GM18517 (cell line): ENCODE data around the gene MPZL1.

Experiments
- ATAC-seq: cut with Tn5 transposase; IDR thresholded peaks from one replicate; pipeline ENCODE4 v1.9.1; 2021; ENCODE audit warnings: mild to moderate bottlenecking, moderate library complexity; ENCODE audit not compliant: unreplicated experiment

The MPZL1 gene

DNA sequence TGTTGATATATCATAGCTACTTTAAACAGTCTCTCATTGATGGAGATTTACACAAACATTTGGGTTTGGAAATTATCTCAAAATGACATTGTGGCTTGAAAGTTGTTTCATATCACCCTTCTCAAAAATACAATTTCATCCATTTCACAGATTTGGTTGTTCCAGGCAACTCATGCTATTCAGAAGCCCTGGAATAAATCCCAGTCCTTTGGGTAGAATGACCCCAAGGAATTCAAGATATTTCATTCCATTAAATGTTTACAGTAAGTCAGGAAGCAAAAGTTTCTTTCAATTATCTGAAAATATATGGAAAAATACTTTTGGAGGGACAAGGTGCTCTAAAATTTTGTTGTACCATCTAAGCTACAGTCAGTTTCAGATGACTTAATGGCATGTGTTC is 27.1 kb downstream of the MPZL1 start:
- ATAC-seq: no peak

DNA sequence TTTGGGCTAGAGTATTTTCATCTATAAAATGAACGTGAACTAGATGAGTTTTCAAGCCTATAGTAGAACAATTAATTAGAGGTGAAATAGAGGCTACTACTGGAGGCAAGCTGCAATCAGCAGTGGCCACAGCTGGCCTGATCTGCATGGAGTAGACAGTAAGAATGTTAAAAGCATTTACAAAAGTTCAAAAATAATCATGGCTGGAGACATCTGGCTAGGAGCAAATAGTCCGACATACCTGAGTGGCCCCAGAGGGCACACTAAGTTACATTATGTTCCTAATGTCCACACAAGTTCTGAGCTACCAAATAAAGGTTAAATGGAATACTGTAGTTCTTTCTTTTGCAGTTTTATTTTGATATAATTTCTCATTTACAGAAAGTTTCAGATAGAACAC is 28.0 kb downstream of the MPZL1 start:
- ATAC-seq: no peak

DNA sequence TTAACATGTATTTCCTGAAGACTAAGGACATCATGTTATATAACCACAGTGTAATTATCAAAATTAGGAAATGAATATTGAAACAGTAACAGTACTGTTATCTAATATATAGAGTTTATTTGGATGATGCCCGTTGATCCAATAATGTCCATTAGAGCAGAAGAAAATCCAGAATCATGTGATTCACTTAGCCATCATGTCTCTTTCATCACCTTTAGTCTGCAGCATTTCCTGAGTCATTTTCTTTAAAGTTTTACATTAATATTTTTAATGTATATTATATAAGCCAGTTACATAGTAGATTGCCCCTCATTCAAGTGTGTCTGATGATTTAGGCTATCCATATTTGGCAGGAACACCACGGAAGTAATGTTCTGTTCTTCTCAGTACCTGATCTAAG is 28.9 kb downstream of the MPZL1 start:
- no peak for ATAC-seq

DNA sequence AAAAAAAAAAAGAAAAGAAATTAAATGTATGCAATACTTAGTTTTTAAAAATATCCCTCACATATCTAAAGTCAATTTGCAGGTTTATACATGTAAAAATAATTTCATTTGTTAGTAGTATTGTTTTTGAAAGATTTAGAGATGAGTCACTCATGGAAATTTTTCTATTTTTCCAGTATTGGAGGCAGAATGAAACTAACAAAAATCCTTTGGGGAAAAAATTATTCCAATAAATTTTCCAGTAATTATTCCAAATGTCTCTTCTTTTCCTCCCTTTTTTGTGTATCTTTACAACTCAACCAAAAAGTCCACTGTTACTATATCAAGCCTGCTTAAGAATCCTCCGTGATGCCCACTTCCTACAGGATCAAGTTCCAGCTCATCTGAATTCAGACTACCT is 29.9 kb downstream of the MPZL1 start:
- ATAC-seq: no peak

DNA sequence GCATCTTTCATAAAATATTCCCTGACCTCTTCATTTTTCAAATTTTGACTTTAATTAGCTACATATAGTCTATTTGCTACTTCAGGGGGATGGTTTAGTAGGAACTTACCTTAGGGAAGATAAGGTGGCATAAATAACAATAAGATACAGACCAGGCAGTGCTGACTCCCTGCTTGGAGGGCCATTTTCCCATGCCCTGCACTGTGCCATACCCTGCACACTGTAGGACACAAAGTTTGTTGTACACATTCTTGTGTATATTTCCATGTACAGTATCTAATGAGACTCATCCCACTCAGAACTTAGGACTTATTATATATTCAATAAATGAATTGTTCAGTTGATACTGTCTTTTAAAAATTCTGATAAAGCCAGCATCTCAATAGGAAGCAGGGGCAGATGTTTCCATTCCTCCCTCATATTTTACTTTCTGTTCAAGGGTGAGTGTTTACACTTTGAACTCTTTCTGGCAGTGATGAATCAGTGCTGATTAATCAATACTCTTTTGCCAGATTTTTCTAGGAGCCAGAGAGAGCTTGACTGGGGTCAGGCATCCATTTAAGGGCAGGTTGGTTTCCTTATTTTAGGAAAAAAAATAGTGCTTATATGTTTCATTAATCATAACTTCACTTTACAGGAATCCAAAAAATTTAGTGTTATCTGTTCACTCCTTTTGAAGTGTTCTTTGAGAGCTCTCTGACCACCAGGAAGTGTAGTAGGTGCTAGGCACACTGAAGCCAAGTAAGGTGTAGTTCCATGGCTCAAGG is 30.6 kb downstream of the MPZL1 start:
- no peak for ATAC-seq

DNA sequence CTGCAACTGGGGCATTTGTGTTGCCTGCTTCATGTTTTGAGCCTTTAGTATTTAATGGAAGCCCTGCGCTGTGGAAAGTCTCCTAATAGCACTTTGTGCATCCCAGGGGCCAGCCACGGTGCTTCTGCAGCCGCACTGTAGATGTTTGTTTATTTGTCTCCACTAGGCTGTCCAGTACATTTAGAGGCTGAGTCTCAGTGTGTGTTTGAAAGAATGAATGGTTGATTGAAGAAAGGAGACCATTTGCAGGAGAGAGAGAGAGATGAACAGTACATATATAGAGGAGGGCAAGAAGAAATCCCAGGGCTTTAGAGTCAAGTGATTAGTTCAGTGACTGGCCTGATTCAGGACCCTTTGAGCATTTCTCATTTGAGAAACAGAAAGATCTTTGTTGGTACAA is 33.9 kb downstream of the MPZL1 start:
- no peak for ATAC-seq

DNA sequence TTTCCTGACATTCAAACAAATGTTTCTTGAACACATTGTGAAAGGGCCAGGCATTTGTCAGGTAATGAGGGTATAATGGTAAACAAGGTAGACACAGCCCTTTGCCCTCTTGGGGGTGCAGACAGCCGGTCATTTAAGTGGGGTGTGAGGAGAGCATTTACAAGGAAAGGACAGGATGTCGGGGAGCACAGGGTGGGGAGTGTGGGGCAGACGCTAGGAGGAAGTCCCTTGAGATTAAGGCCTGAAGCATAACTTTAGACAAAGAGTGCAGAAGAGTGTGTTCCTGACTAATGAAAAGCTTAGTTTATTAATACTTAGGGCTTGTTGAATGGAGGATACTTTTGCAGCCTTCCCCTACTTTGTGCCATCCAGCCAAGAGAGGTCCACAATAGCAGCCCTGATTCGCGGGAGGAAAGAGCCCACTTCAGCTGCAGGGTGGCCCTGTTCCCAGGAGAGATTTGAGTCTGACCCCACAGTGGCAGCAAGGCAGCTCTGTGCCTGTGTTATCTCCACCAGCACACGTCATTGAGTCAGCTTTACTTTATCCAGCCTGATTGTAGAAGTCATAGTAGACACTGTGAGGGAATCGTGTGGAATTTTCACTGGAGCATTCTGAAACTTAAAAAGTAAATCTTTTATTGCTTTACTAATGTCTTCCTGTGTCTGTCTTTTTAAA is 35.1 kb downstream of the MPZL1 start:
- no peak for ATAC-seq

DNA sequence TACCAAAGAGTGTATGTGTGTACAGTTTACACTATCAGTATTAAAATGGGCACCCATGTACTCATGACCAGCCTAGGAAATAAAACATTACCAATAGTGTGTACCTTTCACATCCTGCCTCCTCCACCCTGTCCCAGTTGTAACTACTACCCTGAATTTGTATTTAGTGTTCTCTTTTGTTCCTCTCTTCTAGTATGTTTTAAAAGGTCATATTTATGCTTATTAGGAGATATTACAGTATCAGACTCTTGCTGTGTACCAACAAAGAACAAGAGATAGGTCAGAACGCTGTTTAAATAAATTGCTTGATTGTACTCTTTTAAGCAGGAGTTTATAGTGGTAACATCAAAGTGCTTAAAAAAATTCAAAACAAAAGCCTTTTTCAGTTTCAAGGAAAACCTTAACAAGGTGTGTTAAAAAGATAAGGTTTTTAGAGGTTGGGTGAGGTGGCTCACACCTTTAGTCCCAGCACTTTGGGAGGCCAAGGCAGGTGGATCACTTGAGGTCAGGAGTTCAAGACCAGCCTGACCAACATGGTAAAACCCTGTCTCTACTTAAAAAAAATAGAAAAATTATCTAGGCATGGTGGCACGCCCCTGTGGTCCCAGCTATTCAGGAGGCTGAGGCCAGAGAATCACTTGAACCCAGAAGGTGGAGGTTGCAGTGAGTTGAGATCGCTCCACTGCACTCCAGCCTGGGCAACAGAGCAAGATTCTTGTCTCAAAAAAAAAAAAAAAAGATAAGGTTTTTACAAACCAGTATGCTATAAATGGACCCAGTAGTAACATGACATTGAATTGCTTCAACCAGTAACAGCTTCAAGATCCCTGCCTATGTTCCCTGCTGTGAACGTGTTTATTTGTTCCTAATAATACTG is 35.9 kb downstream of the MPZL1 start:
- no peak for ATAC-seq

DNA sequence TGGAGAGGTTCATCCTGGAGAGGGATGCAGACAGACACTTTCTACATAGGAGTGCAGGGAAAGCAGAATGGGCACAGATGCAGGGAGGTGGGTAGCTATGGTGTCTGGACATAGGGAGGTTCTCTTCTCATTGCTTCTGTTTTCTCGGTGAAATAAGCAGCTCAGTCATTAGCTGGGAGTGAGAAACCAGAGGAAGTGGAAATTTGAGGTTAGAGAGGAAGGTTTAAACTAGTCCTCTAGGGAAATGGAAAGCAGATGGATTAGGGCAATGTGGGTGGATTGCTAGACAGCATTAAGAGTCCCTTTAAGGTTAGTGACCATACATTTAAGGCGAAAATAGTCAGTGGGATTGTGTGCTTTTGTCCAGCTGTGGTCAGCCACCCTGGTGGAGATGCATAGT is 39.6 kb downstream of the MPZL1 start:
- no peak for ATAC-seq

DNA sequence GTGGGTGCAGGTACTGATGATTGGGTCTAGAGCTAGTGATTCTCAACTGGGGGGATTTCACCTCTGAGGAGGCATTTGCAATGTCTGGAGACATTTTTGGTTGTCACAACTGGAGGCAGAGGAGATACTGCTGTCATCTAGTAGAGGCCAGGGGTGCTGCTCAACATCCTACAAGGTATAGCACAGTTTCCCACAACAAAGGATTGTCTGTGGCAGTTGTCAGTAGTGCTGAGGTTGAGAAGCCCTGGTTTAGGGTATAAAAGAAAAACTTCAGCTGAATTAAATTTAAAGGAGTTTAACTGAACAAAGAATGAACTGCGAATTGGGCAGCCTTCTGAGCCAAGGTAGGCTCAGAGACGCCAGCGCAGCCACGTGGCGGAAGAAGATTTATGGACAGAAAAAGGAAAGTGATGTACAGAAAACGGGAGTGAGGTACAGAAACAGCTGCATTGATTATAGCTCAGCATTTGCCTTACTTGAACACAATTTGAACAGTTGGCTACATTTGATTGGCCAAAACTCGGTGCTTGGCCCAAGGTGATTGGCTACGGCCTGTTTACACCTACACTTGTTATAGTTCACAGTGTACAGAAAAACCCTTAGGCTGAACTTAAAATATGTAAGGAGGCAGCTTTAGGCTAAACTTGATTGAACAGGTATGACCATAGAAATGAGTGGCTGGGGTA is 40.4 kb downstream of the MPZL1 start:
- no peak for ATAC-seq

DNA sequence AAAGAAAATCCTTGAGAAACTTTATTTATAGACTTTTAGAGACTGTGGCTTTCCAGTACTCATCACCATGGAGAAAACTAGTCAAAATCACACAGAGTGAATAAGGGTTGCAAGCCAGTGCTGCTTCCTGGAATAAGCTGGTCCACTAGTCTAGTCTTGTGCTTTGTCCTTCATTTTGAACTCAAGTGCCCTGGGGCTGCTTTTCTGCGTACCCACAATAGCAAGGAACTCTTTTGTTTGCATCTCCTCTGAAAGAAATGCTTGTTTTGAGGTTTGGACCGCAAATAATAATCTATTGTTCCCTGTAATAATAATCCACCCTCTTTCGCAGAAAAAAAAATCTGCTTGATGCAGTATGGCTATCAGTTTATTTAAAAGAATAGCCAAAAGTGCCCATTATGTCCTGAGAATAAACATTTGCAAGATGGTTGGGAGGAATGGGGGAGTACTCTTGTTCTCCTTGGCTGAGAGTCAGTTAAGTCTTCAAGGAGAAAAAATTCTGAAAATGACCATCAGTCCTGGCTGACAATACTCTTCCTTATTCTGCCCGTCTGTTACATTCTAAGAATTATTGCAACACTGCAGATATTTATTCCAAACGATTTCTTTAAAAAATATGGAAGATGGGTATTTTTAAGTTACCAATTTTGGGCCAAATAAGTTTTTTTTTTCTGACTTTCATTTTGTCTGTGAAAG is 41.9 kb downstream of the MPZL1 start:
- ATAC-seq: no peak

DNA sequence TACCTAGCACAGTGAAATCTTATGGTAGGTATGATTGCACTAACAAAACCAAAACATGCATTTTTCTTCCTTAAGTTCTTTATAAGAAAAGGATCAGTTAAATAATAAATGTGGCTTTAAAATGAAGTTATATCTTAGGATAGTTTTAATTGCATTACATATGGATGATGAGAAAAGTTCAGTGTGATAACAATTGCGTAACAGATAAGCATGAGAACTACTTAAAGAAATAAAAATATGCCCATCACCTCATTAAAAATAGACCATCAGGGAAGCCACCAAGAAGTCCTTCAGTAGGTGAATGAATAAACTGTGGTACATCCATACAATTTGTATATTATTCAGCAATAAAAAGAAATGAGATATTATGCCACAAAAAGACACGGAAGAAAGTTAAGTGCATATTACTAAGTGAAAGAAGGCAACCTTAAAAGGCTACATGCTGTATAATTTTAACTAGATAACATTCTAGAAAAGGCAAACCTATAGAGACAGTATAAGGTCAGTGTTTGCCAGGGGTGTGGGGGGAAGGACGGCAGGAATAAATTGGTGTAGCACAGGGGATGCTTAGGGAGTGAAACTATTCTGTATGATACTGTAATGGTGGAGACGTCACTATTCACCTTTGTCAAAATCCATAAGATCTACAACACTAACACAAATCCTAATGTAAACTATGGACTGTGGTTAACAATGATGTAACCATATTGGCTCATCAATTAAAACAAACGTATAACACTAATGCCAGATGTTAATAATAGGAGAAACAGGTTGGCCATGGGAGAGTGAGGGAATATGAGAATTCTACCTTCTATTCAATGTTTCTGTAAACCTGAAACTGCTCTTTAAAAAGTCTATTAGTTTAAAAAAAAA is 42.9 kb downstream of the MPZL1 start:
- no peak for ATAC-seq

DNA sequence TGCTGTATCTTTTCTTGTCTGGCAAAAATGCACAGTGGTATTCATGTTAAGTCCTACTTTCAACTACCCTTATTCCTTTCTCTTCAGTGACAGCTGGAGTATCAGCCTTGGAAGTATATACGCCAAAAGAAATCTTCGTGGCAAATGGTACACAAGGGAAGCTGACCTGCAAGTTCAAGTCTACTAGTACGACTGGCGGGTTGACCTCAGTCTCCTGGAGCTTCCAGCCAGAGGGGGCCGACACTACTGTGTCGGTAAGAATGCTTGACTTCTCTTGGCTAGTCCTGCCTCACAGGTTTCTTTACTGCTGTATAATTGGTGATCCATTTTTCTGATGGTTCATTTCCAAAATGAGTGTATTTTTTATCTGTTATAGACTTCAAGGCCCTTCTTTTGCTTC is 43.7 kb downstream of the MPZL1 start:
- no peak for ATAC-seq

DNA sequence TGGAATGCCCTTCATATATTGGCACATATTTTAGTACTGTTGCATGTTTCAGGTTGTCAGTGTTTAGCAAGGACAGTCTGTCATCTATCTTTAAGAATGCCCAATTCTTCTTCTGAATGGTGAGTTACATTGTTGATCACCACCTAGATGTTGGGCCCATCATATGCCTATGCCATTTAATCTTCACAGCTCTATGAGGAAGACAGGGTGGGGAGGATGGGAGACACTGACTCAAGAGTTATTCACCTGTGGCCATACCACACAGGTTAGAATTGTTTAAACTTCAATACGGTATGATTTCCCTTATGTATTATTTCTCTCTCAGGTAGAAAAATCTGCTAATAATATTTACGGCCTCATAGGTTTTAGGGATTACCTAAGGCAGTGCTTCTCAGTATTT is 44.8 kb downstream of the MPZL1 start:
- ATAC-seq: no peak

DNA sequence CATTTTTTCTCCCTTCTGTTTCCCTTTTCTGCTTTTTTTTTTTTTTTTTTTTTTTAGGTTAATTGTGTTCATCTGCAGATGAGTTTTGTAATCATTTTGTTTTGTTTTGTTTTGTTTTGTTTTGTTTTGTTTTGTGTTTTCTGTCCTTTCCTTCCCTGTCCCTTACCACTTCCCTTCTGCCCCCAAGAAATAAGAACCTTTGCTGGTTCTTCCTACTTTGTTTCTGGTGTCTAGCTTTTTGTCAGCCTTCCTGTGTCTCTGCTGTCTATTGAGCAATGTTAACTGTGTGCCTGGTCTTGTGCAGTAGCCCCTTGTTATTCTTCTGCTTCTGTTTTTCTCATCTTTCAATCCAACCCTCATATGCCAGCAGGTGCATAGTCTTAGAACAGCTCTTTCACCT is 46.0 kb downstream of the MPZL1 start:
- no peak for ATAC-seq

DNA sequence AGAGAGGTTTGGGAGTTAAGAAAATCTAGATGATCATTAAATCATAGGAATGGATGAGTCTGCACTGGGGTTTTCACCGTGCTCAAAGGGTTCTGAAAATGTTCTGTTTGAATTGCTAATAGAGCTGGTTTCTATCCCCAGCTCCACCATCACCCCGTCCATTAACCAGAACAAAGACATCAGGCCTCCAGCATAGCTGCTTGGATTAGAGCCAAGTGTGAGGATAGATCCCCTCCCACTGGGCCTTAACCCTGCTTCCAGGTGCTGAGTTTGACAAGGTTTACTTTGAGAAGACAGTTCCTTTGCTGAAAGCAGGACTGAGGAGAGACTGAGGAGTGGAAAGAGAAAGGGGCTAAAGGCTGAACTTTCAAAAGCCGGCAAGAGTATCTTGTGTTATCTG is 48.3 kb downstream of the MPZL1 start:
- no peak for ATAC-seq

DNA sequence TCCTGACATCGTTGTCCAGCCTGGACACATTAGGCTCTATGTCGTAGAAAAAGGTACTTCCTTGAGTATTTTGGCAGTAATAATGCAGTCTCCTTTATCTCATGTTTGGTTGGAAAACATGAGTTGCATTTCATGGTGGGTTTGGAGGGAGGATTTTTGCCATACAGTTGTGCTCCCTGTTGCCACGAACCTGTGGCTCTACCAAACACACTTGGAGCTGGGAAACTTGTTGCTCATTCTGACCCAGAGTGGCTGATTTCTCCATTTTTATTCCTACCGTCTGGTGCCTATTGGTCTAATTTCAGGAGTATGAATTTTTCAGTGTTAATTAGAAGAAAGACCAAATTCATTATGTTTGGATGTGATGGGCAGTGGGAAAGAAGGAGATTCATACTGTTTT is 50.7 kb downstream of the MPZL1 start:
- ATAC-seq: no peak

DNA sequence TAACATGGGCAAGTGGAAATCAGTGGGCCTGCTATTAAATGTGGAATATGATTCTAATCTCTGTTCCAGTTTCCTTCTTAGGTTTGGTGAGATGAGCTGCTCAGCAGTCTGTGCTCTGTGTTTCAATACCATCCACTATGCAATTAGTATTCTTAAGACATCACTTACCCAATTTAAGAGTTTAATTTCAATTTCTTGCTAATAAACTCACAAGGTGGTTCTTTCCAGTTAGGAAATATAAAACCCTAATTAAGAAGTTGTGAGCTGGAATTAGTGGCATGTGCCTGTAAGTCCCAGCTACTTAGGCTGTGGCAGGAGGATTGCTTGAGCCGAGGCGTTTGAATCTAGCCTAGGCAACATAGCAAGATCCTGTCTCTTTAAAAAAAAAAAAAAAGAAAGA is 51.7 kb downstream of the MPZL1 start:
- ATAC-seq: no peak

DNA sequence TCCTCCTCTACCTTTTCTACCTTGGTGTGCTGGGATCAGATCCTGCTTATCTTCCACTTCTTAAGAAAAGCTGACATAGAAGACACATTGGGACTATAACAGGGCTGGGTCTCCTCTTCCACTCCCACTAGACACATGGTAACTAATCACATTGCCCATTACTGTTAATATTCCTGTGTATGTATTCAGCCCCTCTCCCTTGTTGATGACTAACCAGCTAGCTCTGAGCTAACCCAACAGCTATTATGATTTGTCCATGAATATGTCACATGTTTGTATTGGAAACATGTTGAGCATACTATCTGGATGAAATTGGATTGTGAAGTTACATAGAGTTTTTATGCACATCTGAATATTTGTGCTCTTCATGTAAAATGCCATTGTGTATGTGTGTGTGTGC is 52.9 kb downstream of the MPZL1 start:
- no peak for ATAC-seq

DNA sequence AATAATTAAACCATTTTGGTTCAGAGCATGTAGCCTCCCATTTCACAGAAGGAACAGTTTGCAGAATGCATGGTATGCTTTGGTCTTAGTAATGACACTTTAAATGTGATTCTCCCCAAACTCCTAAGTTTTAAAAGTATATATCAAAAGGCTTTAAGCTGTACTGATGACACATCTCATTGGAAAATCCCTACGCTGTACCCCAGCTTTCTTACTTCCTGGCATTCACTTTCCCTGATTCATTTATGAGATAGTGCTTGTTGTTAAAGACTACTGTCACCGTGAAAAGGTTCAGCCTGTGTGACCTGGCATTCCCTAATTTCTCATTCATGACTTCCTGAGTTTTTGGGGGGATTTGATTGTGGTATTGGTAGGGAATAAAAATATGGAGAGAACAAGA is 53.4 kb downstream of the MPZL1 start:
- ATAC-seq: no peak
